IMR-90 (cell line): ENCODE data around the gene HMGN4. TPM values are rescaled to one million over a fixed set of nuclear protein-coding genes. Genes with fewer than 3 reads are reported as not detected.

Experiments
- ATAC-seq: fragments of 200-7000 bp; cut with Tn5 transposase; 2 replicates; pipeline ENCODE4 v1.9.1; 2020; ENCODE audit warnings: low read depth, mild to moderate bottlenecking, moderate library complexity
- BruUV-seq: library from RNA; stranded (reverse); fragments of 400-500 nt; replicated peaks from 2 replicates; lab custom pipeline; 2021; lab: Mats Ljungman, UMichigan
- CTCF ChIA-PET: fragments of 300-600 bp; formaldehyde crosslinking; extraction: SDS; loops from one replicate; lab custom pipeline; 2021; ENCODE audit warnings: antibody characterized with exemption; lab: Yijun Ruan, JAX
- POLR2A ChIA-PET: fragments of 300-600 bp; sonication (Branson Sonifier 250); formaldehyde crosslinking; loops from one replicate; lab custom pipeline; 2022; ENCODE audit warnings: antibody characterized with exemption; ENCODE audit not compliant: unreplicated experiment; lab: Charles Lee
- DNase-seq: peaks from one replicate; pipeline ENCODE4 v3.0.0; 2013
- H2AFZ ChIP-seq: replicated peaks from 2 replicates; pipeline ENCODE3; 2013; ENCODE audit warnings: low read length, mild to moderate bottlenecking; ENCODE audit not compliant: poor library complexity
- H2AK5ac ChIP-seq: 2 replicates; pipeline ENCODE4 v1.6.1; 2013; ENCODE audit warnings: low read depth, low read length, inconsistent platforms
- H2AK9ac ChIP-seq: replicated peaks from 2 replicates; pipeline ENCODE3; 2013; ENCODE audit warnings: mild to moderate bottlenecking, low read depth, low read length, moderate library complexity; ENCODE audit not compliant: poor library complexity
- H2BK120ac ChIP-seq: 2 replicates; pipeline ENCODE4 v1.6.1; 2013; ENCODE audit warnings: low read depth, low read length, inconsistent platforms
- H2BK15ac ChIP-seq: 3 replicates; pipeline ENCODE4 v1.6.1; 2013; ENCODE audit warnings: low read depth, low read length, inconsistent platforms
- H2BK20ac ChIP-seq: 2 replicates; pipeline ENCODE4 v1.6.1; 2013; ENCODE audit warnings: low read depth, mild to moderate bottlenecking, inconsistent platforms, low read length, moderate library complexity
- H2BK5ac ChIP-seq: 2 replicates; pipeline ENCODE4 v1.6.1; 2013; ENCODE audit warnings: mild to moderate bottlenecking, low read depth, low read length, inconsistent platforms; ENCODE audit not compliant: poor library complexity, severe bottlenecking
- H3K14ac ChIP-seq: replicated peaks from 2 replicates; pipeline ENCODE4 v1.6.1; 2013; ENCODE audit warnings: low read depth, low read length, inconsistent platforms
- H3K18ac ChIP-seq: 2 replicates; pipeline ENCODE4 v1.6.1; 2013; ENCODE audit warnings: low read depth, low read length, control low read depth
- H3K23ac ChIP-seq: 2 replicates; pipeline ENCODE4 v1.6.1; 2013; ENCODE audit warnings: low read depth, low read length, inconsistent platforms
- H3K27ac ChIP-seq: 2 replicates; pipeline ENCODE4 v1.5.1; 2013; ENCODE audit warnings: mild to moderate bottlenecking, control low read depth, low read length; ENCODE audit not compliant: insufficient read depth
- H3K27me3 ChIP-seq: 2 replicates; pipeline ENCODE4 v1.6.1; 2013; ENCODE audit warnings: low read length; ENCODE audit not compliant: control insufficient read depth, insufficient read depth
- H3K36me3 ChIP-seq: 2 replicates; pipeline ENCODE4 v1.6.1; 2013; ENCODE audit warnings: low read length, mixed read lengths; ENCODE audit not compliant: control insufficient read depth, insufficient read depth
- H3K4ac ChIP-seq: 2 replicates; pipeline ENCODE4 v1.6.1; 2013; ENCODE audit warnings: low read depth, low read length, inconsistent platforms
- H3K4me1 ChIP-seq: 2 replicates; pipeline ENCODE4 v1.6.1; 2013; ENCODE audit warnings: low read length, mixed read lengths; ENCODE audit not compliant: control insufficient read depth, insufficient read depth
- H3K4me2 ChIP-seq: 2 replicates; pipeline ENCODE4 v1.6.1; 2013; ENCODE audit warnings: low read depth, mild to moderate bottlenecking, control low read depth, low read length, moderate library complexity
- H3K4me3 ChIP-seq: 2 replicates; pipeline ENCODE4 v1.5.1; 2013; ENCODE audit warnings: low read depth, mild to moderate bottlenecking, control low read depth, low read length, moderate library complexity; ENCODE audit not compliant: insufficient read depth
- H3K56ac ChIP-seq: 2 replicates; pipeline ENCODE4 v1.6.1; 2013; ENCODE audit warnings: low read length, inconsistent platforms; ENCODE audit not compliant: insufficient read depth; ENCODE audit errors: extremely low read depth
- H3K79me1 ChIP-seq, 2 experiments: 2 replicates each; pipeline ENCODE4 v1.6.1; 2013; ENCODE audit warnings: low read length in 2 of 2, inconsistent platforms in 1 of 2, low read depth in 1 of 2
- H3K9ac ChIP-seq: 2 replicates; pipeline ENCODE4 v1.6.1; 2013; ENCODE audit warnings: low read depth, low read length, control low read depth
- H3K9me1 ChIP-seq: 2 replicates; pipeline ENCODE4 v1.6.1; 2013; ENCODE audit warnings: low read length, inconsistent platforms; ENCODE audit not compliant: insufficient read depth
- H3K9me3 ChIP-seq: 2 replicates; pipeline ENCODE4 v1.6.1; 2013; ENCODE audit warnings: low read length; ENCODE audit not compliant: control insufficient read depth, insufficient read depth
- H4K20me1 ChIP-seq: 2 replicates; pipeline ENCODE4 v1.6.1; 2013; ENCODE audit warnings: low read length, inconsistent platforms; ENCODE audit not compliant: insufficient read depth
- H4K5ac ChIP-seq: 2 replicates; pipeline ENCODE4 v1.6.1; 2013; ENCODE audit warnings: mild to moderate bottlenecking, low read depth, low read length, control low read depth
- H4K8ac ChIP-seq, 2 experiments: 2 replicates each; pipeline ENCODE4 v1.6.1; 2013; ENCODE audit warnings: low read depth in 2 of 2, low read length in 2 of 2, control low read depth in 1 of 2, inconsistent platforms in 1 of 2
- H4K91ac ChIP-seq: 2 replicates; pipeline ENCODE4 v1.6.1; 2013; ENCODE audit warnings: low read depth, low read length, inconsistent platforms; ENCODE audit not compliant: insufficient read depth
- CTCF ChIP-seq: conservative IDR thresholded peaks from 2 replicates; pipeline ENCODE4 v1.5.1; 2012; ENCODE audit warnings: mild to moderate bottlenecking, low read depth, low read length, improper control_type of control experiment
- FOS ChIP-seq: fragments of 150-350 bp; IDR thresholded peaks from 2 replicates; pipeline ENCODE4 v1.6.1; 2016; ENCODE audit warnings: low read depth, low read length
- POLR2A ChIP-seq: IDR thresholded peaks from 2 replicates; pipeline ENCODE4 v1.6.1; 2012; ENCODE audit warnings: mild to moderate bottlenecking, low read depth, low read length
- WGBS, 2 experiments: methylation state at CpG; one replicate each; pipeline versions ENCODE4 v1.1.5 to v1.1.7; 2013; ENCODE audit warnings: missing lambda C conversion rate in 2 of 2; ENCODE audit not compliant: insufficient read length in 1 of 2; ENCODE audit errors: extremely low coverage in 2 of 2; 5-methylcytosine and 5-hydroxymethylcytosine counted together
- dilution Hi-C: fragments of 300-500 bp; cut with HindIII; formaldehyde crosslinking; loops from one replicate; pipeline ENCODE4 v1.14.3; 2018; ENCODE audit warnings: low sequenced_read_pairs; ENCODE audit not compliant: unreplicated experiment
- in situ Hi-C: fragments of 300-500 bp; cut with MboI; formaldehyde crosslinking; loops from 3 replicates; pipeline ENCODE4 v1.14.3; 2019; ENCODE audit warnings: low sequenced_read_pairs, inconsistent platforms, mixed read lengths
- intact Hi-C: fragments of 100-400 bp; cut with micrococcal nuclease; formaldehyde crosslinking; loops from 2 replicates; pipeline ENCODE4 v1.10.0; 2022
- polyA plus RNA-seq, 3 experiments: library from polyadenylated mRNA; depleted of rRNA; stranded (reverse); fragments of >200 nt; gene quantifications; 2 replicates each; pipeline ENCODE4 v1.2.3, GENCODE V29; 2012; ENCODE audit warnings: low replicate concordance in 1 of 3
- total RNA-seq: library from RNA; depleted of rRNA; stranded (reverse); fragments of >200 nt; gene quantifications from 2 replicates; pipeline ENCODE4 v1.2.3, GENCODE V29; 2012

HMGN4 gene
- total and polyA plus RNA-seq, 2 of the 4 experiments (the other 2 are of a cell fraction): 46.4 to 50.2 TPM

GRCh38 chr6:26489996-26490964, 47.9 kb upstream of the HMGN4 start (continued):
- TF ChIP-seq CTCF: no peak

- dilution Hi-C loops: no loop called here
- Histone ChIP-seq H3K18ac (no peak overlapping the region), H2BK15ac (no peak overlapping the region), H2AK9ac (no peak overlapping the region), H4K20me1 (no peaks in the 10 kb centered on the region), H2BK5ac (no peak overlapping the region), H3K9me3 (peaks cover 3% of the 10 kb centered on the region; the same call in 1 of the 2 replicates), H3K4ac (no peak overlapping the region), H3K4me1 (no peaks in the 10 kb centered on the region), H4K8ac (no peak overlapping the region), H3K27ac (no peak overlapping the region), H3K56ac (no peak overlapping the region), H3K23ac (no peak overlapping the region), H3K27me3 (peaks cover 6% of the 10 kb centered on the region), H3K9ac (no peak overlapping the region), H4K91ac (no peak overlapping the region), H2AFZ (no peak overlapping the region), H3K9me1 (no peaks in the 10 kb centered on the region), H2BK120ac (no peak overlapping the region), H3K14ac (no peak overlapping the region), H3K36me3 (no peaks in the 10 kb centered on the region), H4K5ac (no peak overlapping the region), H3K79me1 (no peaks in the 10 kb centered on the region), H2BK20ac (no peak overlapping the region), H2AK5ac (no peak overlapping the region), H3K4me2 (no peak overlapping the region), H3K4me3 (no peak overlapping the region)
- no TSS peak for BruUV-seq
- ChIA-PET CTCF (interaction anchor here (1.0 to 1.1 kb wide), 2 partner anchors 10 to 150 kb away, joined by 3 read pairs; no protein-coding TSS in a partner anchor), POLR2A (no interaction called here)
- WGBS, 2 experiments: 83% methylated on average over 1 of the region's 5 CpGs; no CpG with 5 or more reads in 1 of the 2 experiments
- ATAC-seq (no peak), DNase-seq (no peak)
- in situ Hi-C loops: no loop called here
- TF ChIP-seq POLR2A (no peak), CTCF (no peak), FOS (no peak)
- intact Hi-C loops: no loop called here
Measured at GRCh38 chr6:26491604-26492003, 46.6 kb upstream of the HMGN4 start.
